Mesenchymal stem cell (in vitro differentiated cells and primary cell): ENCODE measurements around the gene PIK3CD.
A peak's percentile ranks its signal among the peaks of the same experiment; 100 is the strongest.

Source experiments
- DNase-seq: peaks from one replicate; pipeline ENCODE4 v3.0.0-alpha.2; 2013
- H2AFZ ChIP-seq: one replicate; pipeline ENCODE4 v1.6.1; 2013; ENCODE audit warnings: low read depth, mild to moderate bottlenecking, control low read depth, inconsistent platforms, low read length, moderate library complexity
- H2AK5ac ChIP-seq: 2 replicates; pipeline ENCODE4 v1.6.1; 2013; ENCODE audit warnings: low read length, moderate library complexity, mild to moderate bottlenecking, inconsistent platforms; ENCODE audit not compliant: severe bottlenecking
- H2BK120ac ChIP-seq: one replicate; pipeline ENCODE4 v1.6.1; 2013; ENCODE audit warnings: low read depth, mild to moderate bottlenecking, inconsistent platforms, low read length, moderate library complexity
- H2BK12ac ChIP-seq, 2 experiments: one replicate each; pipeline ENCODE4 v1.6.1; 2013; ENCODE audit warnings: inconsistent platforms in 2 of 2, low read length in 2 of 2, mild to moderate bottlenecking in 2 of 2, moderate library complexity in 2 of 2, control low read depth in 1 of 2
- H2BK15ac ChIP-seq: one replicate; pipeline ENCODE4 v1.6.1; 2013; ENCODE audit warnings: mild to moderate bottlenecking, low read depth, inconsistent platforms; ENCODE audit not compliant: poor library complexity, severe bottlenecking
- H2BK5ac ChIP-seq: 2 replicates; pipeline ENCODE4 v1.6.1; 2013; ENCODE audit warnings: low read depth, mild to moderate bottlenecking, low read length, control low read depth, inconsistent platforms; ENCODE audit not compliant: poor library complexity, severe bottlenecking
- H3K14ac ChIP-seq, 2 experiments: one replicate each; pipeline ENCODE4 v1.6.1; 2013; ENCODE audit warnings: inconsistent platforms in 2 of 2, low read length in 2 of 2, control low read depth in 1 of 2, mild to moderate bottlenecking in 1 of 2, moderate library complexity in 1 of 2
- H3K18ac ChIP-seq, 2 experiments: one replicate each; pipeline ENCODE4 v1.6.1; 2013; ENCODE audit warnings: inconsistent platforms in 2 of 2, low read length in 2 of 2, control low read depth in 1 of 2, low read depth in 1 of 2, mild to moderate bottlenecking in 1 of 2
- H3K23ac ChIP-seq, 2 experiments: one replicate each; pipeline ENCODE4 v1.6.1; 2013; ENCODE audit warnings: inconsistent platforms in 2 of 2, low read length in 2 of 2, mild to moderate bottlenecking in 2 of 2, moderate library complexity in 2 of 2, control low read depth in 1 of 2
- H3K27ac ChIP-seq: 2 replicates; pipeline ENCODE4 v1.5.1; 2013; ENCODE audit warnings: mild to moderate bottlenecking, moderate library complexity, low read length, control low read depth, inconsistent platforms; ENCODE audit not compliant: poor library complexity, severe bottlenecking
- H3K27me3 ChIP-seq, 2 experiments: 2 replicates each; pipeline versions ENCODE4 v1.6.1 to v1.7.0; 2013; ENCODE audit warnings: low read length in 2 of 2, mild to moderate bottlenecking in 2 of 2, moderate library complexity in 2 of 2, control low read depth in 1 of 2, inconsistent platforms in 1 of 2; ENCODE audit not compliant: control insufficient read depth in 1 of 2, insufficient read depth in 1 of 2
- H3K36me3 ChIP-seq, 2 experiments: 2 replicates each; pipeline versions ENCODE4 v1.6.1 to v1.7.0; 2013; ENCODE audit warnings: low read length in 2 of 2, control low read depth in 1 of 2, inconsistent platforms in 1 of 2, low read depth in 1 of 2, mild to moderate bottlenecking in 1 of 2; ENCODE audit not compliant: insufficient read depth in 2 of 2, control insufficient read depth in 1 of 2
- H3K4ac ChIP-seq, 2 experiments: one replicate each; pipeline ENCODE4 v1.6.1; 2013; ENCODE audit warnings: inconsistent platforms in 2 of 2, low read length in 2 of 2, mild to moderate bottlenecking in 2 of 2, moderate library complexity in 2 of 2, control low read depth in 1 of 2, low read depth in 1 of 2
- H3K4me1 ChIP-seq: 2 replicates; pipeline ENCODE4 v1.6.1; 2013; ENCODE audit warnings: low read depth, low read length, control low read depth; ENCODE audit not compliant: control insufficient read depth, insufficient read depth
- H3K4me2 ChIP-seq: 2 replicates; pipeline ENCODE4 v1.6.1; 2013; ENCODE audit warnings: low read length, mild to moderate bottlenecking, inconsistent platforms; ENCODE audit not compliant: poor library complexity, severe bottlenecking
- H3K4me3 ChIP-seq, 2 experiments: 2 replicates each; pipeline versions ENCODE4 v1.5.1 to v1.7.0; 2013; ENCODE audit warnings: low read length in 2 of 2, mild to moderate bottlenecking in 2 of 2, control low read depth in 1 of 2, low read depth in 1 of 2; ENCODE audit not compliant: insufficient read depth in 1 of 2
- H3K79me1 ChIP-seq: replicated peaks from 2 replicates; pipeline ENCODE4 v1.6.1; 2013; ENCODE audit warnings: mild to moderate bottlenecking, control low read depth, low read length, inconsistent platforms; ENCODE audit not compliant: poor library complexity, severe bottlenecking
- H3K9ac ChIP-seq: 2 replicates; pipeline ENCODE4 v1.7.0; 2013; ENCODE audit warnings: mild to moderate bottlenecking, low read length, moderate library complexity
- H3K9me3 ChIP-seq: 2 replicates; pipeline ENCODE4 v1.7.0; 2013; ENCODE audit warnings: mild to moderate bottlenecking, low read length; ENCODE audit not compliant: control insufficient read depth
- H4K8ac ChIP-seq: one replicate; pipeline ENCODE4 v1.6.1; 2013; ENCODE audit warnings: inconsistent platforms, mild to moderate bottlenecking, low read length, moderate library complexity
- H4K91ac ChIP-seq: one replicate; pipeline ENCODE4 v1.6.1; 2013; ENCODE audit warnings: mild to moderate bottlenecking, low read length, inconsistent platforms
- WGBS: methylation state at CpG from one replicate; pipeline ENCODE4 v1.1.7; 2013; ENCODE audit warnings: mixed read lengths; 5-methylcytosine and 5-hydroxymethylcytosine counted together

Gene PIK3CD

DNA sequence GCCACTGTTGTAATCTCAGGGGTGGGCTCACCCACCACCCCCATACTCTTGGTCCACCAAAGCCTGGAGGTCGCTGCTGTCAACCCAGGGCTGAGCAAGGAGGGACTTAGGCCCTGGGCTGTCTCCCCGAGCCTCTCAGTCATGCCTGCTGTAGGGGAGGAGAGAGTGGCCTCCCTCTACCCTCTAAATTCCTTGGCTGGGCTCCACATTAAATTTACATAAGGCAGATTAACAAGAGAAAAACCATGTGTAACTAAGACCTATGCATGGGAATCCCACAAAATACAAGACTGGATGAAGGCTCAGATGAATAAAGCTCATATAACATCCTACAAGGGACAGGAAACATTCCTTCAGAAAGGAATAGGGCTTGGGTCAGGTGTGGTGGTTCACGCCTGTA is 1.8 kb upstream of the PIK3CD start:
- Histone ChIP-seq H3K18ac (no peak overlapping the region), H3K4me1 (peaks cover 13% of the 10 kb centered on the region), H4K8ac (no peak overlapping the region), H3K4ac (no peak overlapping the region), H2BK5ac (no peak overlapping the region), H2BK120ac (no peak overlapping the region), H3K9me3 (no peaks in the 10 kb centered on the region), H3K14ac (no peak overlapping the region), H2AK5ac (no peak overlapping the region), H2AFZ (no peak overlapping the region), H3K4me3 (no peak overlapping the region), H3K27me3 (peaks cover 6 to 30% of the 10 kb centered on the region in 2 experiments), H3K79me1 (peaks cover 6% of the 10 kb centered on the region), H3K27ac (no peak overlapping the region), H3K23ac (no peak overlapping the region), H2BK12ac (no peak overlapping the region), H3K9ac (no peak overlapping the region), H3K36me3 (no peaks in the 10 kb centered on the region), H2BK15ac (no peak overlapping the region), H4K91ac (no peak overlapping the region), H3K4me2 (no peak overlapping the region)
- no peak for DNase-seq
- 81% methylated on average over 3 of the region's 3 CpGs for WGBS

DNA sequence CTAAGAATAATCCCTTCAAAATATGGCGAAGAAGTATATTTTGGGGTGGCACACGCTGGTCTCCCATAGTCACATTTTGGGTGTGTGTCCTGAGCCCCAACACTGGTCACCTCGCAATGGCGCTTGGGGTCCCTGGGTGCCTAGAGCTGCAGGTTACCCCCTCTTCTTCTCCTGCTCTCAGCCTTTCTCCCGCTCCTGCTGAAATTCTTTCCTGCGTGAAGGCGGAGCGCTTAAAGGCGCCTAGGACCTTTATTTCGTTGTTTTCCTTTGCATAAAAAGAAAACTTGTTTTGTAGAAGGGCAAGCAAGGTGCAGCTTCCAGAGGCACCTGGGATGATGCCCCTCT is 339 bp upstream of the PIK3CD start:
- H2BK5ac ChIP-seq: no peak overlapping the region
- no peak overlapping the region for H4K8ac ChIP-seq
- no peak overlapping the region for H3K9ac ChIP-seq
- no peak overlapping the region for H3K18ac ChIP-seq
- WGBS: 38% methylated on average over 10 of the region's 10 CpGs
- peaks cover 13% of the 10 kb centered on the region for H3K4me1 ChIP-seq
- no peak overlapping the region for H2AK5ac ChIP-seq
- H3K27me3 ChIP-seq: peaks cover 6 to 30% of the 10 kb centered on the region in 2 experiments
- no peak overlapping the region for H2BK12ac ChIP-seq
- no peak overlapping the region for H2BK15ac ChIP-seq
- H3K4me2 ChIP-seq: peak overlapping the region; percentile 100
- no peak overlapping the region for H2BK120ac ChIP-seq
- peak overlapping the region; percentile 68 to 72 for H3K4me3 ChIP-seq
- no peak overlapping the region for H3K14ac ChIP-seq
- peaks cover 6% of the 10 kb centered on the region for H3K79me1 ChIP-seq
- H4K91ac ChIP-seq: no peak overlapping the region
- H3K36me3 ChIP-seq: no peaks in the 10 kb centered on the region
- H2AFZ ChIP-seq: no peak overlapping the region
- no peaks in the 10 kb centered on the region for H3K9me3 ChIP-seq
- H3K23ac ChIP-seq: peak overlapping the region in 1 of 2 experiments; percentile 42
- H3K4ac ChIP-seq: no peak overlapping the region
- H3K27ac ChIP-seq: no peak overlapping the region
- no peak for DNase-seq

GRCh38 chr1:9652379-9653209 is 1.1 kb downstream of the PIK3CD start:
- WGBS: 14% methylated on average over 44 of the region's 55 CpGs
- Histone ChIP-seq H3K9ac (peak overlapping the region; percentile 41), H2AFZ (no peak overlapping the region), H2AK5ac (no peak overlapping the region), H3K9me3 (no peaks in the 10 kb centered on the region), H3K36me3 (no peaks in the 10 kb centered on the region), H3K18ac (no peak overlapping the region), H3K4ac (no peak overlapping the region), H3K14ac (no peak overlapping the region), H4K8ac (no peak overlapping the region), H3K23ac (no peak overlapping the region), H3K4me2 (peak overlapping the region; percentile 100), H2BK120ac (no peak overlapping the region), H3K27me3 (peaks cover 6 to 30% of the 10 kb centered on the region in 2 experiments), H2BK12ac (no peak overlapping the region), H4K91ac (no peak overlapping the region), H2BK15ac (no peak overlapping the region), H2BK5ac (no peak overlapping the region), H3K4me3 (peak overlapping the region; percentile 68 to 72), H3K27ac (no peak overlapping the region), H3K4me1 (peaks cover 13% of the 10 kb centered on the region), H3K79me1 (peaks cover 6% of the 10 kb centered on the region)
- no peak for DNase-seq

- H3K4me2 ChIP-seq: no peak overlapping the region
- H3K18ac ChIP-seq: no peak overlapping the region
- no peak overlapping the region for H2AFZ ChIP-seq
- H3K36me3 ChIP-seq: no peaks in the 10 kb centered on the region
- no peak overlapping the region for H3K23ac ChIP-seq
- H3K14ac ChIP-seq: no peak overlapping the region
- no peak overlapping the region for H2BK15ac ChIP-seq
- no peak overlapping the region for H2AK5ac ChIP-seq
- peaks cover 6% of the 10 kb centered on the region for H3K79me1 ChIP-seq
- WGBS: 79% methylated on average over 6 of the region's 11 CpGs
- H3K4ac ChIP-seq: no peak overlapping the region
- H2BK5ac ChIP-seq: no peak overlapping the region
- no peak overlapping the region for H2BK12ac ChIP-seq
- DNase-seq: no peak
- no peak overlapping the region for H4K8ac ChIP-seq
- H3K4me3 ChIP-seq: no peak overlapping the region
- H3K27ac ChIP-seq: no peak overlapping the region
- peaks cover 13% of the 10 kb centered on the region for H3K4me1 ChIP-seq
- H4K91ac ChIP-seq: no peak overlapping the region
- H3K9me3 ChIP-seq: no peaks in the 10 kb centered on the region
- peaks cover 6 to 30% of the 10 kb centered on the region in 2 experiments for H3K27me3 ChIP-seq
- H2BK120ac ChIP-seq: no peak overlapping the region
- H3K9ac ChIP-seq: no peak overlapping the region
Observed at GRCh38 chr1:9653210-9653490, 1.6 kb downstream of the PIK3CD start.
